ENCODE data around the gene UBL5. TPM values are rescaled to one million over a fixed set of nuclear protein-coding genes. Genes with fewer than 3 reads are reported as not detected.

Gene UBL5
- polyA plus RNA-seq, 3 donors: 261 to 311 (median 295) TPM

GRCh38 chr19:9865732-9866501, 38.2 kb downstream of the UBL5 start:
- no peak for DNase-seq (ENCODE audit: extremely low read depth in 1 of 11, low read depth in 9 of 11, low spot score in 4 of 11)

GRCh38 chr19:9868983-9869617, 41.4 kb downstream of the UBL5 start:
- DNase-seq (ENCODE audit: extremely low read depth in 1 of 11, low read depth in 9 of 11, low spot score in 4 of 11): no peak

- no peak for DNase-seq (ENCODE audit: extremely low read depth in 1 of 11, low read depth in 9 of 11, low spot score in 4 of 11)
These were observed 44.1 kb downstream of the UBL5 start for GRCh38 chr19:9871626-9872338.

GRCh38 chr19:9872618-9873242, 45.0 kb downstream of the UBL5 start:
- no peak for DNase-seq (ENCODE audit: extremely low read depth in 1 of 11, low read depth in 9 of 11, low spot score in 4 of 11)

GRCh38 chr19:9875031-9875627, 47.4 kb downstream of the UBL5 start:
- DNase-seq (ENCODE audit: extremely low read depth in 1 of 11, low read depth in 9 of 11, low spot score in 4 of 11): no peak

GRCh38 chr19:9875796-9876195, 48.1 kb downstream of the UBL5 start:
- no peak for DNase-seq (ENCODE audit: extremely low read depth in 1 of 11, low read depth in 9 of 11, low spot score in 4 of 11)

- no peak for DNase-seq (ENCODE audit: extremely low read depth in 1 of 11, low read depth in 9 of 11, low spot score in 4 of 11)
These were observed 50.2 kb downstream of the UBL5 start for GRCh38 chr19:9877780-9878510.

- no peak for DNase-seq (ENCODE audit: extremely low read depth in 1 of 11, low read depth in 9 of 11, low spot score in 4 of 11)
These were observed 50.9 kb downstream of the UBL5 start for GRCh38 chr19:9878511-9879196.

Other genes starting within 250 kb of the UBL5 start
- 10 to 100 TPM; 14.7 to 30.5 (median 20.6) TPM for gene ZNF121, start 243.4 kb upstream of the UBL5 start, polyA plus RNA-seq (ENCODE audit: insufficient read length in 3 of 3)
- 10 to 100 TPM; 49.3 to 62.8 (median 62.5) TPM for gene ZNF561, start 206.7 kb upstream of the UBL5 start, polyA plus RNA-seq (ENCODE audit: insufficient read length in 3 of 3)
- gene ZNF562, start 152.8 kb upstream of the UBL5 start, polyA plus RNA-seq (ENCODE audit: insufficient read length in 3 of 3): 10 to 100 TPM; 25.7 to 26.7 (median 26.4) TPM
- gene ZNF846, start 59.2 kb upstream of the UBL5 start, polyA plus RNA-seq (ENCODE audit: insufficient read length in 3 of 3): 10 to 100 TPM; 20.1 to 33.0 (median 20.5) TPM
- 10 to 100 TPM; 26.6 to 35.3 (median 29.2) TPM for gene FBXL12, start 8.8 kb upstream of the UBL5 start, polyA plus RNA-seq (ENCODE audit: insufficient read length in 3 of 3)
- gene PIN1, start 7.4 kb downstream of the UBL5 start, polyA plus RNA-seq (ENCODE audit: insufficient read length in 3 of 3): 10 to 100 TPM; 46.7 to 76.9 (median 64.0) TPM
- 10 to 100 TPM; 21.1 to 26.8 (median 21.1) TPM for gene OLFM2, start 108.6 kb downstream of the UBL5 start, polyA plus RNA-seq (ENCODE audit: insufficient read length in 3 of 3)
- 1 to 10 TPM in 1 of 3 donors, under 1 TPM in 2; 0.56 to 1.7 (median 0.96) TPM for gene COL5A3, start 182.6 kb downstream of the UBL5 start, polyA plus RNA-seq (ENCODE audit: insufficient read length in 3 of 3)
- gene RDH8, start 185.6 kb downstream of the UBL5 start, polyA plus RNA-seq (ENCODE audit: insufficient read length in 3 of 3): under 1 TPM in 1 of 3 donors, not detected in 2; 0.27 TPM